Endothelial cell of umbilical vein (primary cell): ENCODE results near the gene SMARCA2. TPM values are rescaled to one million over a fixed set of nuclear protein-coding genes. Genes with fewer than 3 reads are reported as not detected.

ENCODE experiments used
- BruUV-seq: library from RNA; stranded (reverse); fragments of 400-500 nt; replicated peaks from 2 replicates; lab custom pipeline; 2021; lab: Mats Ljungman, UMichigan
- CTCF ChIA-PET: fragments of 300-600, 350-600 bp; sonication (Branson Sonifier 250); formaldehyde crosslinking; loops from one replicate; lab custom pipeline; 2021; ENCODE audit warnings: antibody characterized with exemption, inconsistent platforms; lab: Charles Lee
- POLR2A ChIA-PET: fragments of 300-600, 350-600 bp; sonication (Branson Sonifier 250); formaldehyde crosslinking; loops from one replicate; lab custom pipeline; 2021; ENCODE audit warnings: antibody characterized with exemption, inconsistent platforms; lab: Charles Lee
- DNase-seq: peaks from one replicate; pipeline ENCODE4 v3.0.0-alpha.2; 2011; ENCODE audit warnings: low read depth, low spot score
- FAIRE-seq: peaks from 2 replicates; lab custom pipeline; 2011; peaks lifted over from hg19 to GRCh38; lab: Jason Lieb, UNC
- H2AFZ ChIP-seq: 2 replicates; pipeline ENCODE4 v1.6.0; 2012; ENCODE audit warnings: low read depth, low read length, control low read depth, inconsistent platforms
- H3K27ac ChIP-seq: 2 replicates; pipeline ENCODE4 v1.5.1; 2011; ENCODE audit warnings: low read depth, mild to moderate bottlenecking, control low read depth, low read length, moderate library complexity; ENCODE audit not compliant: insufficient read depth
- H3K27me3 ChIP-seq, 2 experiments: 2 replicates each; pipeline versions ENCODE4 v1.6.0 to v1.6.1; 2011; ENCODE audit warnings: low read length in 2 of 2, mixed read lengths in 1 of 2; ENCODE audit not compliant: control insufficient read depth in 2 of 2, insufficient read depth in 2 of 2
- H3K36me3 ChIP-seq, 2 experiments: 2 replicates in 1 of 2; 3 replicates in 1 of 2; pipeline ENCODE4 v1.5.1; 2011; ENCODE audit warnings: low read length in 2 of 2, mild to moderate bottlenecking in 1 of 2, moderate library complexity in 1 of 2; ENCODE audit not compliant: control insufficient read depth in 2 of 2, insufficient read depth in 2 of 2; ENCODE audit errors: extremely low read depth in 1 of 2
- H3K4me1 ChIP-seq: 3 replicates; pipeline ENCODE4 v1.5.1; 2011; ENCODE audit warnings: mild to moderate bottlenecking, low read length; ENCODE audit not compliant: control insufficient read depth, insufficient read depth; ENCODE audit errors: extremely low read depth
- H3K4me2 ChIP-seq: 2 replicates; pipeline ENCODE4 v1.6.1; 2011; ENCODE audit warnings: low read length, control low read depth, mixed read lengths; ENCODE audit not compliant: insufficient read depth
- H3K4me3 ChIP-seq, 3 experiments: fragments of 200-600 bp in 1 of 3; sonication (generic), shearing (Covaris generic) in 1 of 3; replicated peaks in 1 of 3; 2 replicates each; pipeline ENCODE4 v1.5.1; 2011 to 2016; ENCODE audit warnings: control low read depth in 3 of 3, low read length in 3 of 3, mild to moderate bottlenecking in 2 of 3, inconsistent platforms in 1 of 3, low read depth in 1 of 3, moderate library complexity in 1 of 3; ENCODE audit not compliant: insufficient read depth in 1 of 3
- H3K79me2 ChIP-seq: 2 replicates; pipeline ENCODE4 v1.6.0; 2012; ENCODE audit warnings: low read length, inconsistent platforms; ENCODE audit not compliant: control insufficient read depth, insufficient read depth
- H3K9ac ChIP-seq: replicated peaks from 2 replicates; pipeline ENCODE3; 2011; ENCODE audit warnings: low read length, control low read depth; ENCODE audit not compliant: insufficient read depth; ENCODE audit errors: extremely low read depth
- H3K9me1 ChIP-seq: replicated peaks from 3 replicates; pipeline ENCODE4 v1.6.0; 2011; ENCODE audit warnings: mild to moderate bottlenecking, low read length; ENCODE audit not compliant: control insufficient read depth, insufficient read depth; ENCODE audit errors: extremely low read depth
- H3K9me3 ChIP-seq: replicated peaks from 2 replicates; pipeline ENCODE4 v1.5.1; 2012; ENCODE audit warnings: low read length, inconsistent platforms; ENCODE audit not compliant: control insufficient read depth, insufficient read depth
- H4K20me1 ChIP-seq: replicated peaks from 2 replicates; pipeline ENCODE3; 2011; ENCODE audit warnings: mild to moderate bottlenecking, low read length; ENCODE audit not compliant: control insufficient read depth, insufficient read depth; ENCODE audit errors: extremely low read depth
- EZH2 ChIP-seq: IDR thresholded peaks from 2 replicates; pipeline ENCODE4 v1.6.1; 2012; ENCODE audit warnings: borderline replicate concordance, low read depth, mild to moderate bottlenecking, moderate library complexity, low read length, inconsistent platforms; ENCODE audit not compliant: severe bottlenecking
- FOS ChIP-seq: IDR thresholded peaks from 2 replicates; pipeline ENCODE4 v1.6.1; 2011; ENCODE audit warnings: mild to moderate bottlenecking, low read length, moderate library complexity, borderline replicate concordance; ENCODE audit not compliant: insufficient read depth
- GATA2 ChIP-seq: IDR thresholded peaks from 2 replicates; pipeline ENCODE4 v1.7.0; 2011; ENCODE audit warnings: low read depth, mild to moderate bottlenecking, moderate library complexity, mixed read lengths, low read length; ENCODE audit not compliant: insufficient read length, insufficient read depth
- JUN ChIP-seq: IDR thresholded peaks from 2 replicates; pipeline ENCODE4 v1.6.1; 2011; ENCODE audit warnings: borderline replicate concordance, low read depth; ENCODE audit not compliant: insufficient read length, insufficient read depth
- MAX ChIP-seq: IDR thresholded peaks from 2 replicates; pipeline ENCODE4 v1.6.1; 2011; ENCODE audit not compliant: insufficient read depth, insufficient read length
- MYC ChIP-seq: IDR thresholded peaks from one replicate; pipeline ENCODE4 v1.6.1; 2011; ENCODE audit warnings: mild to moderate bottlenecking, low read depth, low read length
- POLR2A ChIP-seq: IDR thresholded peaks from 2 replicates; pipeline ENCODE4 v1.6.1; 2012; ENCODE audit warnings: low read depth, mild to moderate bottlenecking, control low read depth, low read length
- POLR2AphosphoS5 ChIP-seq: IDR thresholded peaks from 2 replicates; pipeline ENCODE4 v1.6.1; 2012; ENCODE audit warnings: low read depth, mild to moderate bottlenecking, control low read depth, low read length, moderate library complexity; ENCODE audit not compliant: insufficient read depth
- dilution Hi-C: fragments of 300-500 bp; cut with MboI; formaldehyde crosslinking; loops from one replicate; pipeline ENCODE4 v1.15.0; 2019; ENCODE audit warnings: low sequenced_read_pairs; ENCODE audit not compliant: extremely low pct_ligation_motif_present
- intact Hi-C: fragments of 100-400 bp; cut with micrococcal nuclease; formaldehyde crosslinking; loops from one replicate; pipeline ENCODE4 v1.10.0; 2022
- polyA plus RNA-seq, 4 experiments: library from polyadenylated mRNA; depleted of rRNA in 3 of 4; stranded (reverse) in 3 of 4; unstranded in 1 of 4; fragments of >200 nt; gene quantifications; 2 replicates each; pipeline versions ENCODE4 v1.2.1 to v1.2.3, GENCODE V29; 2011 to 2012; ENCODE audit warnings: missing spikeins in 1 of 4
- total RNA-seq: library from RNA; stranded (reverse); gene quantifications from 2 replicates; pipeline ENCODE4 v1.2.3, GENCODE V29; 2021
- TF ChIP-seq, protein P1 (sequence below), 2 donors: IDR thresholded peaks; 1 replicate in 1 of 2; 2 replicates in 1 of 2; pipeline ENCODE4 v1.5.1; 2011; ENCODE audit warnings: low read length in 2 of 2, mild to moderate bottlenecking in 2 of 2, moderate library complexity in 2 of 2, control low read depth in 1 of 2, inconsistent platforms in 1 of 2, low read depth in 1 of 2; ENCODE audit not compliant: insufficient read depth in 1 of 2; ENCODE audit errors: extremely low read depth in 1 of 2

The SMARCA2 gene
- total and polyA plus RNA-seq, 2 donors (not counting 3 experiments of a cell fraction or from before 2014, with no cell fraction given): 54.5 to 79.9 TPM

DNA sequence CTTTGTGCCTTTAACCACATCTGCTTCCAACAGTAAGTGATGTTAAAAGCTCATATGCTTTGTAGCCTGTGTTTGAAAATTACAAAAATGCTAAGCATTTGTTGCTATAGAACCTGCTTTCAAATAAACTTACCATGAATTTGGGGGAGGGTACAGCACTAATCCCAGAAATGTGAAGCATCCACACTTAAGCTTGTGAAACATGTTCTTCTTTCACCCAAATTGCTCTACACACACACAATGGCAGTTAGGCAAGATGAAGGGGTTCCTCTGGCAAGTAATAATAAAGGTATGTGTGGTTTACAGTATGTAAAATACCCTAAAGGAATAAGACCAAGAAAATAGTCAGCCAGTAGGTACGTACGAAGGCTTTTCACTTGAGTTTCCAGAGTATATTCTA lies 165.6 kb downstream of the SMARCA2 start:
- ChIA-PET CTCF (interaction anchor here (0.9 to 3.5 kb wide), 12 partner anchors 9 to 237 kb away, joined by 3 to 72 read pairs (median 4); no protein-coding TSS in a partner anchor), POLR2A (no interaction called here)
- no peaks in the 10 kb centered on the region for H3K9me1 ChIP-seq
- H3K9me3 ChIP-seq: no peaks in the 10 kb centered on the region
- no peak for FAIRE-seq
- intact Hi-C loops (loop anchor here (1.0 to 5.0 kb wide), 3 partner anchors 33 to 238 kb away; no protein-coding TSS in a partner anchor), dilution Hi-C loops (no loop called here)
- peaks cover 0 to 2% of the 10 kb centered on the region in 2 experiments for H3K36me3 ChIP-seq
- TF ChIP-seq EZH2 (no peak), JUN (no peak), FOS (no peak), GATA2 (no peak)
- no TSS peak for BruUV-seq
- no peaks in the 10 kb centered on the region for H4K20me1 ChIP-seq
- no peak overlapping the region for H3K4me2 ChIP-seq
- H3K27ac ChIP-seq: no peak overlapping the region
- no peaks in the 10 kb centered on the region for H3K27me3 ChIP-seq
- no peaks in the 10 kb centered on the region for H3K79me2 ChIP-seq
- no peaks in the 10 kb centered on the region for H3K4me1 ChIP-seq
- H2AFZ ChIP-seq: no peak overlapping the region
- no peak overlapping the region for H3K9ac ChIP-seq
- H3K4me3 ChIP-seq: no peak overlapping the region
- no peak for DNase-seq

GRCh38 chr9:2181792-2182191 lies 166.6 kb downstream of the SMARCA2 start:
- TF ChIP-seq MAX (no peak), JUN (no peak), POLR2AphosphoS5 (no peak), FOS (no peak), GATA2 (no peak), MYC (no peak), POLR2A (no peak)
- TF ChIP-seq, protein P1, sequence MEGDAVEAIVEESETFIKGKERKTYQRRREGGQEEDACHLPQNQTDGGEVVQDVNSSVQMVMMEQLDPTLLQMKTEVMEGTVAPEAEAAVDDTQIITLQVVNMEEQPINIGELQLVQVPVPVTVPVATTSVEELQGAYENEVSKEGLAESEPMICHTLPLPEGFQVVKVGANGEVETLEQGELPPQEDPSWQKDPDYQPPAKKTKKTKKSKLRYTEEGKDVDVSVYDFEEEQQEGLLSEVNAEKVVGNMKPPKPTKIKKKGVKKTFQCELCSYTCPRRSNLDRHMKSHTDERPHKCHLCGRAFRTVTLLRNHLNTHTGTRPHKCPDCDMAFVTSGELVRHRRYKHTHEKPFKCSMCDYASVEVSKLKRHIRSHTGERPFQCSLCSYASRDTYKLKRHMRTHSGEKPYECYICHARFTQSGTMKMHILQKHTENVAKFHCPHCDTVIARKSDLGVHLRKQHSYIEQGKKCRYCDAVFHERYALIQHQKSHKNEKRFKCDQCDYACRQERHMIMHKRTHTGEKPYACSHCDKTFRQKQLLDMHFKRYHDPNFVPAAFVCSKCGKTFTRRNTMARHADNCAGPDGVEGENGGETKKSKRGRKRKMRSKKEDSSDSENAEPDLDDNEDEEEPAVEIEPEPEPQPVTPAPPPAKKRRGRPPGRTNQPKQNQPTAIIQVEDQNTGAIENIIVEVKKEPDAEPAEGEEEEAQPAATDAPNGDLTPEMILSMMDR (IDR thresholded peaks at IDR 0.05; ENCODE audit: extremely low read depth in 1 of 2, insufficient read depth in 1 of 2, low read depth in 1 of 2, low read length in 2 of 2): peak; percentile 54 to 60
- FAIRE-seq (no peak), DNase-seq (peak; percentile 36)
- Histone ChIP-seq H3K79me2 (no peaks in the 10 kb centered on the region), H4K20me1 (no peaks in the 10 kb centered on the region), H3K4me3 (no peak overlapping the region), H3K27me3 (no peaks in the 10 kb centered on the region), H3K36me3 (peaks cover 0 to 5% of the 10 kb centered on the region in 2 experiments), H3K4me2 (no peak overlapping the region), H2AFZ (no peak overlapping the region), H3K9me3 (no peaks in the 10 kb centered on the region), H3K9me1 (no peaks in the 10 kb centered on the region), H3K9ac (no peak overlapping the region), H3K27ac (no peak overlapping the region), H3K4me1 (no peaks in the 10 kb centered on the region)
- CTCF ChIA-PET: interaction anchor here (0.8 to 3.5 kb wide), 13 partner anchors 8 to 546 kb away, joined by 3 to 72 read pairs (median 4); no protein-coding TSS in a partner anchor
- dilution Hi-C loops: no loop called here
- BruUV-seq: no TSS peak
- intact Hi-C loops: loop anchor here (1.0 to 5.0 kb wide), 3 partner anchors 34 to 239 kb away; no protein-coding TSS in a partner anchor
- POLR2A ChIA-PET: no interaction called here
